OCI-LY7 (cell line): ENCODE measurements around the gene IL24. TPM values are rescaled to one million over a fixed set of nuclear protein-coding genes. Genes with fewer than 3 reads are reported as not detected.
"Not testable (repeated sequence)": the region's sequence is repeated elsewhere in the genome, so short reads cannot be mapped to it uniquely, and the experiment has no call there.

ENCODE experiments used
- BruUV-seq: library from RNA; stranded (reverse); fragments of 400-500 nt; replicated peaks from 2 replicates; lab custom pipeline; 2021; lab: Mats Ljungman, UMichigan
- CTCF ChIA-PET: fragments of 300-600 bp; sonication (Branson Sonifier 250); formaldehyde crosslinking; loops from one replicate; lab custom pipeline; 2022; ENCODE audit warnings: antibody characterized with exemption; ENCODE audit not compliant: unreplicated experiment; lab: Charles Lee
- POLR2A ChIA-PET: fragments of 300-600 bp; sonication (Branson Sonifier 250); formaldehyde crosslinking; loops from one replicate; lab custom pipeline; 2022; ENCODE audit warnings: antibody characterized with exemption; lab: Charles Lee
- DNase-seq: peaks from one replicate; pipeline ENCODE4 v3.0.0-alpha.2; 2015; ENCODE audit warnings: low spot score
- H2AFZ ChIP-seq: fragments of 200-600 bp; sonication (generic), shearing (Covaris generic); 2 replicates; pipeline ENCODE4 v1.6.1; 2014; ENCODE audit warnings: mild to moderate bottlenecking, antibody characterized with exemption, low read length, moderate library complexity
- H3K27ac ChIP-seq: fragments of 200-600 bp; sonication (generic); 2 replicates; pipeline ENCODE4 v1.5.1; 2014; ENCODE audit warnings: mixed run types, low read depth, mild to moderate bottlenecking, moderate library complexity, low read length, inconsistent platforms; ENCODE audit not compliant: poor library complexity, severe bottlenecking
- H3K36me3 ChIP-seq: fragments of 200-600 bp; sonication (generic); 2 replicates; pipeline ENCODE4 v1.6.1; 2014; ENCODE audit warnings: mild to moderate bottlenecking, antibody characterized with exemption, low read length, moderate library complexity, mixed read lengths; ENCODE audit not compliant: insufficient read depth
- H3K4me1 ChIP-seq: fragments of 200-600 bp; sonication (generic); 2 replicates; pipeline ENCODE4 v1.5.1; 2014; ENCODE audit warnings: mild to moderate bottlenecking, low read length; ENCODE audit not compliant: insufficient read depth, poor library complexity, severe bottlenecking
- H3K4me2 ChIP-seq: fragments of 200-600 bp; sonication (generic); 2 replicates; pipeline ENCODE4 v1.6.1; 2014; ENCODE audit warnings: mild to moderate bottlenecking, low read length
- H3K4me3 ChIP-seq: fragments of 200-600 bp; sonication (generic); 2 replicates; pipeline ENCODE4 v1.5.1; 2014; ENCODE audit warnings: mild to moderate bottlenecking, low read depth, low read length; ENCODE audit not compliant: poor library complexity, severe bottlenecking
- H3K79me2 ChIP-seq: fragments of 200-600 bp; sonication (generic); 2 replicates; pipeline ENCODE4 v1.6.1; 2016; ENCODE audit warnings: low read depth, mild to moderate bottlenecking, low read length, moderate library complexity, mixed read lengths; ENCODE audit not compliant: insufficient read depth
- H3K9me2 ChIP-seq: fragments of 200-600 bp; sonication (generic); 2 replicates; pipeline ENCODE4 v1.6.1; 2016; ENCODE audit warnings: mild to moderate bottlenecking, low read length, mixed read lengths; ENCODE audit not compliant: insufficient read depth
- H3K9me3 ChIP-seq: fragments of 200-600 bp; sonication (generic); 2 replicates; pipeline ENCODE4 v1.6.1; 2014; ENCODE audit warnings: mild to moderate bottlenecking, mixed run types, low read length, mixed read lengths
- H4K20me1 ChIP-seq: fragments of 200-600 bp; sonication (generic); 2 replicates; pipeline ENCODE4 v1.6.1; 2014; ENCODE audit warnings: mild to moderate bottlenecking, antibody characterized with exemption, low read length, moderate library complexity, mixed read lengths; ENCODE audit not compliant: insufficient read depth
- EZH2phosphoT487 ChIP-seq: fragments of 200-600 bp; sonication (generic); IDR thresholded peaks from 2 replicates; pipeline ENCODE4 v1.6.1; 2018; ENCODE audit warnings: low read depth, borderline replicate concordance, mild to moderate bottlenecking, mixed run types, antibody characterized with exemption, low read length, moderate library complexity, mixed read lengths
- intact Hi-C: fragments of 100-400 bp; cut with micrococcal nuclease; formaldehyde crosslinking; loops from one replicate; pipeline ENCODE4 v1.10.0; 2022; ENCODE audit not compliant: unreplicated experiment
- total RNA-seq, 2 experiments: library from RNA; depleted of rRNA in 1 of 2; stranded (reverse); fragments of >200 nt in 1 of 2; shearing (Covaris generic) in 1 of 2; gene quantifications; 2 replicates each; pipeline ENCODE4 v1.2.3, GENCODE V29; 2014 to 2022
- TF ChIP-seq, protein P1 (sequence below): fragments of 200-600 bp; sonication (generic); conservative IDR thresholded peaks from 2 replicates; pipeline ENCODE4 v1.5.1; 2014; ENCODE audit warnings: mild to moderate bottlenecking, antibody characterized with exemption, low read length, moderate library complexity, mixed read lengths

The IL24 gene
- total RNA-seq, 2 experiments from 2014 or later = not detected

DNA sequence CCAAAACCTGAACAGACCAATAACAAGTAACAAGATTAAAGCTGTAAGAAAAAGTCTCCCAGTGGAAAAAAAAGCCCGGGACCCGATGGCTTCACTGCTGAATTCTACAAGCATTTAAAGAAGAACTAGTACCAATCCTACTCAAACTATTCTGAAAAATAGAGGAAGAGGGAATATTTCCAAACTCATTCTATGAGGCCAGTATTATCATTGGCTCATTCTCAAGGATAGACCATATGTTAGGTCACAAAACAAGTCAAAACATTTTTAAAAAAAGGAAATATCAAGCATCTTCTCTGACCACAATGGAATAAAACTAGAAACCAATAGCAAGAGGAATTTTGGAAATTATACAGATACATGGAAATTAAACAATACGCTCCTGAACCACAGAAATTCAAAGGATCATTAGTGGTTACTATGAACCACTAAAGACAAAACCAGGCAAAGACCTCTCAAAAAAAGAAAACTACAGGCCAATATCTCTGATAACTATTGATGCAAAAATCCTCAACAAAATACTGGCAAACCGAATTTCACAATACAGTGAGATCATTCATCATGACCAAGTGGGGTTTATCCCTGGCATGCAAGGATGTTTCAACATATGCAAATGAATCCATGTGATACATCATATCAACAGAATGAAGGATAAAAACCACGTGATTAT is 45.8 kb upstream of the IL24 start:
- ChIA-PET POLR2A (no interaction called here), CTCF (no interaction called here)
- Histone ChIP-seq H3K27ac (no peak overlapping the region), H3K4me2 (no peak overlapping the region), H2AFZ (no peak overlapping the region), H3K36me3 (no peaks in the 10 kb centered on the region), H3K79me2 (no peaks in the 10 kb centered on the region), H4K20me1 (no peaks in the 10 kb centered on the region), H3K9me3 (no peaks in the 10 kb centered on the region), H3K9me2 (no peaks in the 10 kb centered on the region), H3K4me1 (no peaks in the 10 kb centered on the region), H3K4me3 (no peak overlapping the region)
- no TSS peak for BruUV-seq
- DNase-seq = no peak
- intact Hi-C loops = no loop called here
- TF ChIP-seq, protein P1, sequence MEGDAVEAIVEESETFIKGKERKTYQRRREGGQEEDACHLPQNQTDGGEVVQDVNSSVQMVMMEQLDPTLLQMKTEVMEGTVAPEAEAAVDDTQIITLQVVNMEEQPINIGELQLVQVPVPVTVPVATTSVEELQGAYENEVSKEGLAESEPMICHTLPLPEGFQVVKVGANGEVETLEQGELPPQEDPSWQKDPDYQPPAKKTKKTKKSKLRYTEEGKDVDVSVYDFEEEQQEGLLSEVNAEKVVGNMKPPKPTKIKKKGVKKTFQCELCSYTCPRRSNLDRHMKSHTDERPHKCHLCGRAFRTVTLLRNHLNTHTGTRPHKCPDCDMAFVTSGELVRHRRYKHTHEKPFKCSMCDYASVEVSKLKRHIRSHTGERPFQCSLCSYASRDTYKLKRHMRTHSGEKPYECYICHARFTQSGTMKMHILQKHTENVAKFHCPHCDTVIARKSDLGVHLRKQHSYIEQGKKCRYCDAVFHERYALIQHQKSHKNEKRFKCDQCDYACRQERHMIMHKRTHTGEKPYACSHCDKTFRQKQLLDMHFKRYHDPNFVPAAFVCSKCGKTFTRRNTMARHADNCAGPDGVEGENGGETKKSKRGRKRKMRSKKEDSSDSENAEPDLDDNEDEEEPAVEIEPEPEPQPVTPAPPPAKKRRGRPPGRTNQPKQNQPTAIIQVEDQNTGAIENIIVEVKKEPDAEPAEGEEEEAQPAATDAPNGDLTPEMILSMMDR = no peak
- no peak for TF ChIP-seq EZH2phosphoT487

DNA sequence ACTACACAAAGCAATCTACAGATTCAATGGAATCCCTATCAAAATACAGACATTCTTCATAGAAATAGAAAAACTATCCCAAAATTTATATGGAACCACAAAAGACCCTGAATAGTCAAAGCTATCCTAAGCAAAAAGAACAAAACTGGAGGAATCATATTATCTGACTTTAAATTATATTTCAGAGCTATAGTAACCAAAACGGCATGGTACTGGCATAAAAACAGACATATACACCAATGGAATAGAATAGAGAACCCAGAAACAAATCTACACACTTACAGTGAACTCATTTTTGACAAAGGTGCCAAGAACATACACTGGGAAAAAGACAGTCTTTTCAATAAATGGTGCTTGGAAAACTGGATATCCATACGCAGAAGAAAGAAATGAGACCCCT is 44.6 kb upstream of the IL24 start:
- intact Hi-C loops, BruUV-seq: not testable (repeated sequence)

DNA sequence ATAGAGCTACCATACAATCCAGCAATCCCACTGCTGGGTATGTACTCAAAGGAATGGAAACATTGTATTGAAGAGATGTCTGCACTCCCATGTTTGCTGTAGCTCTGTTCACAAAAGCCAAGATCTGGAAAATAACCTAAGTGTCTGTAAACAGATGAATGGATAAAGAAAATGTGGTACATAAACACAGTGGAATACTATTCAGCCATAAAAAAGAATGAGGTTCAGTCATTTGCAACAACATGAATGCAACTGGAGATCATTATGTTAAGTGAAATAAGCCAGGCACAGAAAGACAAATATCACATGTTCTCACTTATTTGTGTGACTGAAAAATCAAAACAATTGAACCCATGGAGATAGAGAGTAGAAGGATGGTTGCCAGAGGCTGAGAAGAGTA is 43.5 kb upstream of the IL24 start:
- CTCF ChIA-PET, H3K36me3 ChIP-seq, H3K4me2 ChIP-seq, H3K9me3 ChIP-seq, BruUV-seq, H2AFZ ChIP-seq, H3K4me1 ChIP-seq, H3K9me2 ChIP-seq, H4K20me1 ChIP-seq, intact Hi-C loops, H3K27ac ChIP-seq, H3K4me3 ChIP-seq, DNase-seq, H3K79me2 ChIP-seq: not testable (repeated sequence)
- POLR2A ChIA-PET = interaction anchor here (1.5 kb wide), 1 partner anchor 22 kb away, joined by 4 read pairs; no protein-coding TSS in a partner anchor

More for the DNA sequence above, 44.6 kb upstream of the IL24 start:
- not testable (repeated sequence) for H3K4me2 ChIP-seq, H3K79me2 ChIP-seq, DNase-seq, H3K9me3 ChIP-seq, H3K36me3 ChIP-seq, H2AFZ ChIP-seq, H4K20me1 ChIP-seq, H3K9me2 ChIP-seq, H3K4me1 ChIP-seq, H3K27ac ChIP-seq, H3K4me3 ChIP-seq
- CTCF ChIA-PET = interaction anchor here (0.6 kb wide), 1 partner anchor 18 kb away, joined by 3 read pairs; no protein-coding TSS in a partner anchor
- POLR2A ChIA-PET = interaction anchor here (1.5 kb wide), 1 partner anchor 21 kb away, joined by 4 read pairs; no protein-coding TSS in a partner anchor
